Measurements from ENCODE around the gene RARRES1. TPM values are rescaled to one million over a fixed set of nuclear protein-coding genes. Genes with fewer than 3 reads are reported as not detected.
A peak's percentile ranks its signal among the peaks of the same experiment; 100 is the strongest.

Gene RARRES1
- total RNA-seq, 2 donors from 2014 or later = 67.9 to 138 TPM

GRCh38 chr3:158718490-158719170 is 13.6 kb downstream of the RARRES1 start:
- WGBS = 69% methylated on average over 5 of the region's 5 CpGs
- no peak for TF ChIP-seq POLR2AphosphoS5 (IDR thresholded peaks at IDR 0.05)
- no peak for TF ChIP-seq POLR2A (IDR thresholded peaks at IDR 0.05)
- no peak for TF ChIP-seq CTCF (IDR thresholded peaks at IDR 0.05)
- H3K27ac ChIP-seq = peak overlapping the region in 1 of 2 donors; percentile 46
- H3K36me3 ChIP-seq = no peaks in the 10 kb centered on the region
- peaks cover 3% of the 10 kb centered on the region for H3K4me1 ChIP-seq (replicated peaks)
- no peak for DNase-seq (ENCODE audit: low spot score)
- intact Hi-C loops (cut with DNase I) = no loop called here
- no peaks in the 10 kb centered on the region for H3K27me3 ChIP-seq (replicated peaks; ENCODE audit: insufficient read depth)
- no peak overlapping the region for H3K4me3 ChIP-seq
- no peaks in the 10 kb centered on the region for H3K9me3 ChIP-seq

GRCh38 chr3:158717576-158717975 is 14.7 kb downstream of the RARRES1 start:
- intact Hi-C loops (cut with DNase I) = no loop called here
- DNase-seq (ENCODE audit: low spot score) = no peak
- Histone ChIP-seq H3K27ac (peak overlapping the region; percentile 30 to 46), H3K4me1 (replicated peaks) (no peaks in the 10 kb centered on the region), H3K27me3 (replicated peaks; ENCODE audit: insufficient read depth) (no peaks in the 10 kb centered on the region), H3K4me3 (no peak overlapping the region), H3K9me3 (no peaks in the 10 kb centered on the region), H3K36me3 (no peaks in the 10 kb centered on the region)
- no peak for TF ChIP-seq POLR2A (IDR thresholded peaks at IDR 0.05)
- TF ChIP-seq CTCF (IDR thresholded peaks at IDR 0.05) = no peak
- TF ChIP-seq POLR2AphosphoS5 (IDR thresholded peaks at IDR 0.05) = no peak
- 86% methylated on average over 2 of the region's 2 CpGs for WGBS

GRCh38 chr3:158713094-158713499 is 19.2 kb downstream of the RARRES1 start:
- no peak for DNase-seq (ENCODE audit: low spot score)
- Histone ChIP-seq H3K4me3 (no peak overlapping the region), H3K27me3 (replicated peaks; ENCODE audit: insufficient read depth) (no peaks in the 10 kb centered on the region), H3K36me3 (no peaks in the 10 kb centered on the region), H3K4me1 (replicated peaks) (no peaks in the 10 kb centered on the region), H3K27ac (peak overlapping the region; percentile 1 to 25), H3K9me3 (no peaks in the 10 kb centered on the region)
- TF ChIP-seq POLR2AphosphoS5 (IDR thresholded peaks at IDR 0.05) = peak; percentile 58
- no peak for TF ChIP-seq CTCF (IDR thresholded peaks at IDR 0.05)
- no peak for TF ChIP-seq POLR2A (IDR thresholded peaks at IDR 0.05)
- intact Hi-C loops (cut with DNase I) = no loop called here
- 65% methylated on average over 9 of the region's 9 CpGs for WGBS

GRCh38 chr3:158712443-158712842 is 19.8 kb downstream of the RARRES1 start:
- 64% methylated on average over 1 of the region's 1 CpG for WGBS
- intact Hi-C loops (cut with DNase I) = no loop called here
- no peak for DNase-seq (ENCODE audit: low spot score)
- Histone ChIP-seq H3K36me3 (no peaks in the 10 kb centered on the region), H3K9me3 (no peaks in the 10 kb centered on the region), H3K27me3 (replicated peaks; ENCODE audit: insufficient read depth) (no peaks in the 10 kb centered on the region), H3K27ac (peak overlapping the region; percentile 15 to 25), H3K4me3 (no peak overlapping the region), H3K4me1 (replicated peaks) (no peaks in the 10 kb centered on the region)
- TF ChIP-seq POLR2AphosphoS5 (IDR thresholded peaks at IDR 0.05) (no peak), POLR2A (IDR thresholded peaks at IDR 0.05) (no peak), CTCF (IDR thresholded peaks at IDR 0.05) (no peak)

- 67% methylated on average over 1 of the region's 1 CpG for WGBS
- no peaks in the 10 kb centered on the region for H3K4me1 ChIP-seq (replicated peaks)
- H3K27ac ChIP-seq = peak overlapping the region in 1 of 2 donors; percentile 15
- no peaks in the 10 kb centered on the region for H3K9me3 ChIP-seq
- DNase-seq (ENCODE audit: low spot score) = no peak
- intact Hi-C loops (cut with DNase I) = no loop called here
- TF ChIP-seq POLR2AphosphoS5 (IDR thresholded peaks at IDR 0.05) (no peak), CTCF (IDR thresholded peaks at IDR 0.05) (no peak)
- H3K4me3 ChIP-seq = no peak overlapping the region
- H3K27me3 ChIP-seq (replicated peaks; ENCODE audit: insufficient read depth) = no peaks in the 10 kb centered on the region
- H3K36me3 ChIP-seq = no peaks in the 10 kb centered on the region
Measured at GRCh38 chr3:158711886-158712285, 20.4 kb downstream of the RARRES1 start.

All from prostate gland (tissue), 2 donors.